Fibroblast of skin of right biceps (primary cell): ENCODE results near the gene SLC38A2.
A peak's percentile ranks its signal among the peaks of the same experiment; 100 is the strongest.
"Not testable (repeated sequence)": the region's sequence is repeated elsewhere in the genome, so short reads cannot be mapped to it uniquely, and the experiment has no call there.

ENCODE experiments used
- DNase-seq: peaks from one replicate; pipeline ENCODE4 v3.0.0-alpha.2; 2013

SLC38A2 gene

GRCh38 chr12:46372544-46373300 lies at the start of gene SLC38A2:
Gene SLC38A2 (minus strand): TSS chr12:46372773. CDS start chr12:46371293, 1,480 bp downstream.
- peak; percentile 96 for DNase-seq

GRCh38 chr12:46419675-46420074 lies 47.1 kb upstream of the SLC38A2 start:
- no peak for DNase-seq

- DNase-seq, result no peak
These were observed 43.0 kb upstream of the SLC38A2 start for GRCh38 chr12:46415552-46415951.

GRCh38 chr12:46414591-46415268 lies 42.2 kb upstream of the SLC38A2 start:
- no peak for DNase-seq

- DNase-seq, result no peak
These were observed 40.8 kb upstream of the SLC38A2 start for GRCh38 chr12:46413368-46413767.

- DNase-seq, result no peak
These were observed 40.3 kb upstream of the SLC38A2 start for GRCh38 chr12:46412857-46413256.

GRCh38 chr12:46410495-46410894 lies 37.9 kb upstream of the SLC38A2 start:
- no peak for DNase-seq

GRCh38 chr12:46409974-46410373 lies 37.4 kb upstream of the SLC38A2 start:
- DNase-seq, result no peak

- no peak for DNase-seq
These were observed 36.8 kb upstream of the SLC38A2 start for GRCh38 chr12:46409342-46409741.

- DNase-seq, result no peak
These were observed 35.9 kb upstream of the SLC38A2 start for GRCh38 chr12:46408441-46408840.

GRCh38 chr12:46407361-46407760 lies 34.8 kb upstream of the SLC38A2 start:
- DNase-seq, result peak; percentile 53

GRCh38 chr12:46406352-46407027 lies 33.9 kb upstream of the SLC38A2 start:
- DNase-seq, result peak; percentile 73

GRCh38 chr12:46404733-46405132 lies 32.2 kb upstream of the SLC38A2 start:
- DNase-seq, result no peak

GRCh38 chr12:46404225-46404631 lies 31.7 kb upstream of the SLC38A2 start:
- peak; percentile 93 for DNase-seq

- DNase-seq, result no peak
These were observed 31.1 kb upstream of the SLC38A2 start for GRCh38 chr12:46403719-46404070.

- no peak for DNase-seq
These were observed 30.6 kb upstream of the SLC38A2 start for GRCh38 chr12:46402941-46403718.

- DNase-seq, result peak; percentile 99
These were observed 29.9 kb upstream of the SLC38A2 start for GRCh38 chr12:46402451-46402850.

- peak; percentile 86 for DNase-seq
These were observed 29.1 kb upstream of the SLC38A2 start for GRCh38 chr12:46401662-46402061.

- peak; percentile 89 for DNase-seq
These were observed 27.8 kb upstream of the SLC38A2 start for GRCh38 chr12:46400406-46400805.

GRCh38 chr12:46399461-46400248 lies 27.1 kb upstream of the SLC38A2 start:
- not testable (repeated sequence) for DNase-seq

GRCh38 chr12:46396826-46397225 lies 24.3 kb upstream of the SLC38A2 start:
- DNase-seq, result no peak

- DNase-seq, result peak; percentile 58
These were observed 22.8 kb upstream of the SLC38A2 start for GRCh38 chr12:46395388-46395787.
